Omental fat pad (tissue), 4 donors: ENCODE results near the gene RBP5. TPM values are rescaled to one million over a fixed set of nuclear protein-coding genes. Genes with fewer than 3 reads are reported as not detected.

Source experiments
- ATAC-seq: fragments of 150-250 bp; one replicate; pipeline ENCODE4 v1.9.1; 2016; ENCODE audit warnings: mild to moderate bottlenecking, moderate library complexity; ENCODE audit not compliant: low FRiP score
- DNase-seq: peaks from one replicate; pipeline ENCODE4 v3.0.0-alpha.2; 2019; ENCODE audit warnings: low spot score
- CTCF ChIP-seq, 3 donors: fragments of 450-650 bp; IDR thresholded peaks; one replicate each; pipeline ENCODE4 v1.5.1; 2016 to 2017; ENCODE audit warnings: antibody characterized with exemption in 3 of 3, mild to moderate bottlenecking in 3 of 3, moderate library complexity in 2 of 3
- total RNA-seq, 4 donors: library from RNA; depleted of rRNA; stranded (reverse); fragments of >200 nt; gene quantifications; one replicate each; pipeline ENCODE4 v1.1.0, GENCODE V29; 2016

Gene RBP5
- total RNA-seq, 4 donors from 2014 or later: 1.0 to 3.0 (median 1.9) TPM

GRCh38 chr12:7155471-7156034 lies 26.9 kb upstream of the RBP5 start:
- TF ChIP-seq CTCF (IDR thresholded peaks at IDR 0.05): no peak
- no peak for DNase-seq
- no peak for ATAC-seq

DNA sequence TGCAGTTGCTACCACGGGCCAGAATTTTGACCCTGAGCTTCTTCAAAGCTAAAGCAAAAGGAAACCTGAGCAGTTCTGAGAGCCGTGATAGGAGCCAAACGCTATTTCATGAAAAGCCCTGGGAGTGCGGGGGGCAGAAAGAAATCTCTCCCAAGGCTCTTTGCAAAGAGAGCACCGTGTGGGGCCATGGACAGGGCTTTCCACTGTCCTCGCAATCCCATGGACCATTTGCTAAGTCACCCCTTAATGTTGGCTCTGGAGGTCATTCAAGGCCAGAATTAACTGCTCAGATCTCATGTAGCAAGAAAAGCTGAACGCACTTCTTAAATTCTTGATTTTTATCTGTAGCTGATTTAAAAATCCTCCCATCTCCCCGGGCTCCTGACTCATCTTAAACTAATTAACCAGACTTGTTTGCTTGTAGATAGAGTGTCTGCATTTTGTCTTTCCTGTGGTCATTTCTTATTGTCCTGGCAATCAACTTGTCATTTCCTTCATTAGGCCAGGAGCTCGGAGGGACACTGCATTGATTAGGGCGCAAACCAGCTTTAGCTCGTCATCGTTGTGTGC lies 26.3 kb upstream of the RBP5 start:
- TF ChIP-seq CTCF (IDR thresholded peaks at IDR 0.05): no peak
- DNase-seq (no peak), ATAC-seq (no peak)

DNA sequence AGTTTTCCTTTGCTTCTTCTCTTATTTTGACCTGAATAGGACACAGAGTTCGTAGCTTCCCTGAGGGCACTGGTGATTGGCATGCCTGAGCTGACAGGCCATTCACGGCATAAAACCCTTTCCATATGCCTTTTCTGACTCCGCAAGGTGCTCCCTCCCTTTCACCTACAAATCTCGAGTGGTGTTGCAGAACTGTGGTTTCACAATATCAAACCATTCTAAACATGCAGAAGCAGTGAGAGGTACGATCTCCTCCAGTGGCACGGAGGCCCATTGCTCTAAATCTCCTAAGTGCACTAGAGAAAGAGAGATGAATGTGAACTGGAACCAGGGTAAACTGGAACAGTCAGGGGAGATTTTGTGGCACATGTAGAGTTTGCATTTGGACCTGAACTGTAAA lies 25.4 kb upstream of the RBP5 start:
- ATAC-seq (no peak), DNase-seq (no peak)
- no peak for TF ChIP-seq CTCF (IDR thresholded peaks at IDR 0.05)

GRCh38 chr12:7152818-7153217 lies 24.1 kb upstream of the RBP5 start:
- no peak for TF ChIP-seq CTCF (IDR thresholded peaks at IDR 0.05)
- DNase-seq (no peak), ATAC-seq (no peak)

DNA sequence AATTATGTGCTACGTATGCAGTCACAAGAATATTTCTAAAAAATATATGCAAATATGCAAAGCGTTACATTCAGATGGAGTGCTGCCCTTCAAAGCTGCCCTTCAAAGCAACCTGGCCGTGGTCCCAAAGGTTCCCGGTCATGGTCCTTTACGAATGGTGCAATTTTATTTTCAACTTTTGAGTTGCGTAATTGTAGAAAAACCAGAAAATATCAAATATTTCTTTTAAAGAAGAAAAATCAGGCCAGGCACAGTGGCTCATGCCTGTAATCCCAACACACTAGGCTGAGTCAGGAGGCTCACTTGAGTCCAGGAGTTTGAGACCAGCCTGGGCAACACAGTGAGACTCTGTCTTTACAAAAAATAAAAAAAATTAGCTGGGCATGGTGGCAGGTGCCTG lies 22.8 kb upstream of the RBP5 start:
- DNase-seq (no peak), ATAC-seq (no peak)
- no peak for TF ChIP-seq CTCF (IDR thresholded peaks at IDR 0.05)

GRCh38 chr12:7150841-7151240 lies 22.2 kb upstream of the RBP5 start:
- ATAC-seq (no peak), DNase-seq (no peak)
- TF ChIP-seq CTCF (IDR thresholded peaks at IDR 0.05): no peak

DNA sequence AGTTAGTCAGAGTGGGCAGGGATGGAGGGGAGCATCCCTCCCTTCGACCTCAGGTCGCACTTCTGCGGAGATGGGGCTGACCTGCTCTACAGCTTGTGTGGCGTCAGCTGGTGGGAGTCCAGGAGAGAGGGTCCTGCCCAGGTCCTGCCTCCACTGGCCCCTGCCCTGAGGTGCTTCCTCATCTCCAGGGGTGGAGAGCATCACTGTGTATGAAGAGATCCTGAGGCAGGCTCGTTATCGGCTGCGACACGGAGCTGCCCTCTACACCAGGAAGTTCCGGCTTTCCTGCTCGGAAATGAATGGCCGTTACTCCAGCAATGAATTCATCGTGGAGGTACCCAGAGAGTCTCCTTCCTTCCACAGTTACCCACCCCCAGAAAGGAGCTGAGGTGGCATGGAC lies 21.7 kb upstream of the RBP5 start:
- ATAC-seq (peak; percentile 20), DNase-seq (no peak)
- TF ChIP-seq CTCF (IDR thresholded peaks at IDR 0.05): no peak
